Breast epithelium (tissue), 4 donors: ENCODE data around the gene PCDHB12. TPM values are rescaled to one million over a fixed set of nuclear protein-coding genes. Genes with fewer than 3 reads are reported as not detected.

Source experiments
- DNase-seq, 2 donors: peaks; one replicate each; pipeline ENCODE4 v3.0.0-alpha.2; 2019; ENCODE audit warnings: low spot score in 2 of 2
- H3K27ac ChIP-seq, 2 donors: fragments of 200-600 bp; sonication (generic) in 1 of 2; one replicate each; pipeline ENCODE4 v1.5.1; 2016 to 2019; ENCODE audit warnings: mild to moderate bottlenecking in 1 of 2
- H3K27me3 ChIP-seq, 2 donors: fragments of 200-600 bp; sonication (generic) in 1 of 2; one replicate each; pipeline versions ENCODE4 v1.5.1 to v1.6.0; 2017 to 2019; ENCODE audit warnings: control low read depth in 1 of 2, mild to moderate bottlenecking in 1 of 2
- H3K36me3 ChIP-seq: fragments of 200-600 bp; one replicate; pipeline ENCODE4 v1.5.1; 2019
- H3K4me1 ChIP-seq, 2 donors: fragments of 200-600 bp; sonication (generic); one replicate each; pipeline ENCODE4 v1.5.1; 2016 to 2019; ENCODE audit warnings: control low read depth in 1 of 2
- H3K4me3 ChIP-seq, 3 donors: fragments of 200-600 bp; sonication (generic); 1 replicate in 2 of 3; 2 replicates in 1 of 3; pipeline ENCODE4 v1.5.1; 2016 to 2019; ENCODE audit warnings: mild to moderate bottlenecking in 3 of 3, moderate library complexity in 2 of 3
- H3K9me3 ChIP-seq, 2 donors: fragments of 200-600 bp; sonication (generic) in 1 of 2; one replicate each; pipeline ENCODE4 v1.5.1; 2016 to 2019; ENCODE audit warnings: control low read depth in 1 of 2
- CTCF ChIP-seq, 3 donors: fragments of 450-650 bp; IDR thresholded peaks; one replicate each; pipeline ENCODE4 v1.5.1; 2016 to 2017; ENCODE audit warnings: antibody characterized with exemption in 3 of 3, mild to moderate bottlenecking in 3 of 3, moderate library complexity in 3 of 3
- POLR2A ChIP-seq: fragments of 450-650 bp; IDR thresholded peaks from one replicate; pipeline ENCODE4 v1.6.1; 2016; ENCODE audit warnings: antibody characterized with exemption, mild to moderate bottlenecking, moderate library complexity
- POLR2AphosphoS5 ChIP-seq, 3 donors: sonication (generic); formaldehyde crosslinking; IDR thresholded peaks; one replicate each; pipeline ENCODE4 v1.6.1; 2017; ENCODE audit warnings: antibody characterized with exemption in 3 of 3
- intact Hi-C: fragments of 100-400 bp; cut with DNase I; formaldehyde crosslinking; loops from one replicate; pipeline ENCODE4 v1.15.1; 2023; ENCODE audit warnings: low total_unique reads
- total RNA-seq, 3 donors: library from RNA; depleted of rRNA; stranded (reverse); fragments of >200 nt; gene quantifications; one replicate each; pipeline ENCODE4 v1.1.0, GENCODE V29; 2016

Gene PCDHB12
- total RNA-seq, 3 donors from 2014 or later: 3.7 to 5.2 (median 5.0) TPM

DNA sequence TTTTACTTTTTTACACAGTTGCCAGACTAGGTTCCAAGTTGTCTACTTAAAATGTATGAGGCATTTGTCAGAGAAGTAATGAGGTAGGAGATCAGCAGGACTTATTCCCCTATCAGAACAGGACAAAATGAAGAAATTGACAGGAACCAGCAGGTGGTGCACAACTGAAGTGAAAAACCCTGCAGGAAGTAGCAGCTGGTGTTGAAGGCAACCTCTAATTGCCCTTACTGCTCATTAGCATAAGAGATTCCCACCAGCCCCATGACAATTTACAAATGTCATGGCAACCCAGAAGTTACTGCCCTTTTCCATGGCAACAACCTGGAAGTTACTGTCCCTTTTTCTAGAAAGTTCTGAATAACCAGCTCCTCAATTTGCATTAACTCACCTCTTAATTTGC lies 42.1 kb downstream of the PCDHB12 start:
- Histone ChIP-seq H3K27ac (no peak overlapping the region), H3K4me1 (no peaks in the 10 kb centered on the region), H3K36me3 (no peaks in the 10 kb centered on the region), H3K27me3 (no peaks in the 10 kb centered on the region), H3K9me3 (peaks cover 82 to 100% of the 10 kb centered on the region in 2 donors), H3K4me3 (no peak overlapping the region)
- no peak for DNase-seq
- intact Hi-C loops: no loop called here
- TF ChIP-seq CTCF (IDR thresholded peaks at IDR 0.05) (no peak), POLR2A (no peak), POLR2AphosphoS5 (IDR thresholded peaks at IDR 0.05) (no peak)

- no peaks in the 10 kb centered on the region for H3K27me3 ChIP-seq
- peaks cover 95 to 100% of the 10 kb centered on the region in 2 donors for H3K9me3 ChIP-seq
- no peaks in the 10 kb centered on the region for H3K4me1 ChIP-seq
- H3K4me3 ChIP-seq: no peak overlapping the region
- H3K36me3 ChIP-seq: no peaks in the 10 kb centered on the region
- TF ChIP-seq CTCF (IDR thresholded peaks at IDR 0.05): no peak
- no peak for TF ChIP-seq POLR2AphosphoS5 (IDR thresholded peaks at IDR 0.05)
- no peak for TF ChIP-seq POLR2A
- no peak for DNase-seq
- H3K27ac ChIP-seq: no peak overlapping the region
- intact Hi-C loops: no loop called here
Measured at GRCh38 chr5:141258464-141258863, 49.9 kb downstream of the PCDHB12 start.

- no peak overlapping the region for H3K4me3 ChIP-seq
- intact Hi-C loops: no loop called here
- H3K9me3 ChIP-seq: peaks cover 95 to 100% of the 10 kb centered on the region in 2 donors
- H3K36me3 ChIP-seq: no peaks in the 10 kb centered on the region
- no peak for DNase-seq
- H3K4me1 ChIP-seq: no peaks in the 10 kb centered on the region
- no peak overlapping the region for H3K27ac ChIP-seq
- TF ChIP-seq POLR2AphosphoS5 (IDR thresholded peaks at IDR 0.05) (no peak), CTCF (IDR thresholded peaks at IDR 0.05) (no peak), POLR2A (no peak)
- H3K27me3 ChIP-seq: no peaks in the 10 kb centered on the region
Measured at GRCh38 chr5:141258948-141259347, 50.4 kb downstream of the PCDHB12 start.

DNA sequence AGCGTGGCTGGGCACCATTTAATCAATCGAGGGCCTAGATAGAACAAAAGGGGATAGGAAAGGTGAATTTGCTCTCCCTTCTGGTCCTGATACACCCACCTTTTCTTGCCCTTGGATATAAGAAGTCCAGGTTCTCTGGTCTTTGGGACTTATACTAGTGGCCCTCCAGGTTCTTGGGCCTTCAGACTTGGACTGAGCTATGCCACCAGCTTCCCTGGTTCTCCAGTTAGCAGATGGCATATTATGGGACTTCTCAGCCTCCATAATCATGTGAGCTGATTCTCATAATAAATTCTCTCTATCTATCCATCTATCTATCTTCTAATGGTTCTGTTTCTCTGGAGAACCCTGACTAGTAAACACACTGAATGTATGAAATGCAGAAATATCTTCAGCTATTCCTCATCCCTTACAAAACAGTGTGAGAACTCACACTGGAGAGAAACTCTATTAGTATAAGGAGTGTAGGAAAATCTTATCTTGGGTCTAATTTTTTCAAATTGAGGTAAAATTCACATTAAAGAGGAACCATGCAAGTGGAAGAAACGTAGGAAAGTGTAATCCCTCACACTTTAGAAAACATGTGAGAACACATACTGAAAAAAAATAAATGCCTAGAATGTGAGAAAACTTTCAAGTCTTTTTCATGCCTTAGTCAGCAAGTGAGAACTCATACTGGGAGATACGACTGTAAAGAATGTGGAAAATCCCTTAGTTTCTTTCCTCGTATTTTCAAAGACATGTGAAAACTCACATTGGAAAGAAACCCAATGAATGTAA lies 52.1 kb downstream of the PCDHB12 start:
- Histone ChIP-seq H3K4me3 (peak overlapping the region in 1 of 3 donors; percentile 17), H3K4me1 (no peaks in the 10 kb centered on the region), H3K36me3 (no peaks in the 10 kb centered on the region), H3K9me3 (peaks cover 96 to 100% of the 10 kb centered on the region in 2 donors), H3K27me3 (no peaks in the 10 kb centered on the region), H3K27ac (no peak overlapping the region)
- DNase-seq: no peak
- intact Hi-C loops: no loop called here
- TF ChIP-seq CTCF (IDR thresholded peaks at IDR 0.05) (no peak), POLR2AphosphoS5 (IDR thresholded peaks at IDR 0.05) (no peak), POLR2A (no peak)

- TF ChIP-seq POLR2AphosphoS5 (IDR thresholded peaks at IDR 0.05): no peak
- no peak for TF ChIP-seq POLR2A
- no peak for TF ChIP-seq CTCF (IDR thresholded peaks at IDR 0.05)
- Histone ChIP-seq H3K4me3 (no peak overlapping the region), H3K4me1 (no peaks in the 10 kb centered on the region), H3K36me3 (no peaks in the 10 kb centered on the region), H3K9me3 (peaks cover 96 to 100% of the 10 kb centered on the region in 2 donors), H3K27ac (no peak overlapping the region), H3K27me3 (no peaks in the 10 kb centered on the region)
- intact Hi-C loops: no loop called here
- DNase-seq: no peak
Measured at GRCh38 chr5:141261238-141261546, 52.7 kb downstream of the PCDHB12 start.

Other genes starting within 250 kb of the PCDHB12 start
- gene PCDHAC2, start 242.2 kb upstream of the PCDHB12 start, total RNA-seq: 1 to 10 TPM; 2.1 to 2.8 (median 2.6) TPM
- gene PCDHB1, start 157.3 kb upstream of the PCDHB12 start, total RNA-seq: under 1 TPM in 2 of 3 donors, not detected in 1; under 0.01 TPM
- gene PCDHB2, start 114.1 kb upstream of the PCDHB12 start, total RNA-seq: 10 to 100 TPM in 1 of 3 donors, 1 to 10 TPM in 2; 3.8 to 10.8 (median 9.8) TPM
- 1 to 10 TPM; 3.4 to 6.2 (median 5.4) TPM for gene PCDHB3, start 108.2 kb upstream of the PCDHB12 start, total RNA-seq
- gene PCDHB4, start 86.9 kb upstream of the PCDHB12 start, total RNA-seq: 1 to 10 TPM; 7.5 to 9.2 (median 7.7) TPM
- gene PCDHB5, start 73.5 kb upstream of the PCDHB12 start, total RNA-seq: 1 to 10 TPM; 3.4 to 9.8 (median 6.4) TPM
- gene PCDHB6, start 58.7 kb upstream of the PCDHB12 start, total RNA-seq: 1 to 10 TPM; 1.4 to 3.6 (median 2.2) TPM
- gene PCDHB7, start 36.1 kb upstream of the PCDHB12 start, total RNA-seq: 1 to 10 TPM; 2.3 to 4.6 (median 3.4) TPM
- 1 to 10 TPM in 1 of 3 donors, under 1 TPM in 2; 0.73 to 4.6 (median 0.80) TPM for gene PCDHB8, start 30.9 kb upstream of the PCDHB12 start, total RNA-seq
- gene PCDHB16, start 26.3 kb upstream of the PCDHB12 start, total RNA-seq: 10 to 100 TPM in 1 of 3 donors, 1 to 10 TPM in 2; 4.3 to 11.8 (median 6.3) TPM
- 1 to 10 TPM; 2.2 to 4.6 (median 4.1) TPM for gene PCDHB9, start 21.6 kb upstream of the PCDHB12 start, total RNA-seq
- 1 to 10 TPM; 3.8 to 4.8 (median 4.6) TPM for gene PCDHB10, start 16.4 kb upstream of the PCDHB12 start, total RNA-seq
- gene PCDHB11, start 9.1 kb upstream of the PCDHB12 start, total RNA-seq: 1 to 10 TPM; 2.3 to 4.6 (median 2.7) TPM
- 1 to 10 TPM; 3.7 to 5.9 (median 4.8) TPM for gene PCDHB13, start 5.2 kb downstream of the PCDHB12 start, total RNA-seq
- 1 to 10 TPM; 4.2 to 5.9 (median 5.9) TPM for gene PCDHB14, start 14.6 kb downstream of the PCDHB12 start, total RNA-seq
- 1 to 10 TPM; 1.6 to 4.2 (median 3.3) TPM for gene PCDHB15, start 36.7 kb downstream of the PCDHB12 start, total RNA-seq
- gene SLC25A2, start 95.3 kb downstream of the PCDHB12 start, total RNA-seq: 1 to 10 TPM in 1 of 3 donors, under 1 TPM in 2; 0.64 to 2.0 (median 0.98) TPM
- 10 to 100 TPM; 59.2 to 96.2 (median 68.2) TPM for gene TAF7, start 112.1 kb downstream of the PCDHB12 start, total RNA-seq
- 1 to 10 TPM in 2 of 3 donors, under 1 TPM in 1; 0.80 to 1.3 (median 1.2) TPM for gene PCDHGA1, start 121.8 kb downstream of the PCDHB12 start, total RNA-seq
- 1 to 10 TPM; 4.6 to 8.6 (median 6.2) TPM for gene PCDHGA2, start 130.0 kb downstream of the PCDHB12 start, total RNA-seq
- 1 to 10 TPM; 4.3 to 5.9 (median 5.0) TPM for gene PCDHGA3, start 135.1 kb downstream of the PCDHB12 start, total RNA-seq
- gene PCDHGB1, start 141.4 kb downstream of the PCDHB12 start, total RNA-seq: 1 to 10 TPM; 2.7 to 5.9 (median 5.1) TPM
- 10 to 100 TPM in 1 of 3 donors, 1 to 10 TPM in 2; 5.3 to 12.1 (median 6.4) TPM for gene PCDHGA4, start 146.3 kb downstream of the PCDHB12 start, total RNA-seq
- 10 to 100 TPM in 1 of 3 donors, 1 to 10 TPM in 2; 6.2 to 10.5 (median 7.8) TPM for gene PCDHGB2, start 151.3 kb downstream of the PCDHB12 start, total RNA-seq
- gene PCDHGA5, start 155.4 kb downstream of the PCDHB12 start, total RNA-seq: 1 to 10 TPM; 5.4 to 9.4 (median 8.8) TPM
- 10 to 100 TPM in 1 of 3 donors, 1 to 10 TPM in 2; 5.3 to 10.2 (median 8.6) TPM for gene PCDHGB3, start 161.5 kb downstream of the PCDHB12 start, total RNA-seq
- 1 to 10 TPM; 4.0 to 8.5 (median 8.3) TPM for gene PCDHGA6, start 165.2 kb downstream of the PCDHB12 start, total RNA-seq
- 10 to 100 TPM in 1 of 3 donors, 1 to 10 TPM in 2; 3.7 to 10.8 (median 10.0) TPM for gene PCDHGA7, start 174.0 kb downstream of the PCDHB12 start, total RNA-seq
- 10 to 100 TPM in 1 of 3 donors, 1 to 10 TPM in 2; 5.3 to 10.5 (median 8.9) TPM for gene PCDHGB4, start 179.0 kb downstream of the PCDHB12 start, total RNA-seq
- 1 to 10 TPM; 2.6 to 7.2 (median 6.0) TPM for gene PCDHGA8, start 183.9 kb downstream of the PCDHB12 start, total RNA-seq
- 10 to 100 TPM in 2 of 3 donors, 1 to 10 TPM in 1; 7.5 to 20.6 (median 19.8) TPM for gene PCDHGB5, start 189.2 kb downstream of the PCDHB12 start, total RNA-seq
- 10 to 100 TPM in 2 of 3 donors, 1 to 10 TPM in 1; 7.8 to 16.7 (median 13.8) TPM for gene PCDHGA9, start 194.1 kb downstream of the PCDHB12 start, total RNA-seq
- gene PCDHGB6, start 199.3 kb downstream of the PCDHB12 start, total RNA-seq: 10 to 100 TPM in 2 of 3 donors, 1 to 10 TPM in 1; 8.8 to 12.8 (median 10.8) TPM
- 10 to 100 TPM in 2 of 3 donors, 1 to 10 TPM in 1; 7.2 to 10.7 (median 10.5) TPM for gene PCDHGA10, start 204.3 kb downstream of the PCDHB12 start, total RNA-seq
- 10 to 100 TPM; 15.4 to 21.3 (median 16.0) TPM for gene PCDHGB7, start 209.0 kb downstream of the PCDHB12 start, total RNA-seq
- 1 to 10 TPM; 5.0 to 9.8 (median 9.7) TPM for gene PCDHGA11, start 212.3 kb downstream of the PCDHB12 start, total RNA-seq
- 10 to 100 TPM in 2 of 3 donors, 1 to 10 TPM in 1; 9.8 to 12.0 (median 11.1) TPM for gene PCDHGA12, start 221.8 kb downstream of the PCDHB12 start, total RNA-seq